Left lung (tissue), 10 donors: Measurements from ENCODE around the gene HOXD10. TPM values are rescaled to one million over a fixed set of nuclear protein-coding genes. Genes with fewer than 3 reads are reported as not detected.

ENCODE experiments used
- ATAC-seq: fragments of 200-7000 bp; cut with Tn5 transposase; one replicate; pipeline ENCODE4 v1.9.1; 2020; ENCODE audit warnings: moderate library complexity
- DNase-seq, 4 donors: peaks; one replicate each; pipeline ENCODE4 v3.0.0-alpha.2; 2013 to 2020
- H3K27ac ChIP-seq, 2 donors: fragments of 200-600 bp; sonication (generic) in 1 of 2; one replicate each; pipeline versions ENCODE4 v1.5.0 to v1.8.0; 2020 to 2021
- H3K27me3 ChIP-seq, 2 donors: fragments of 200-600 bp; sonication (generic) in 1 of 2; one replicate each; pipeline versions ENCODE4 v1.5.0 to v1.8.0; 2020 to 2021
- H3K36me3 ChIP-seq, 2 donors: fragments of 200-600 bp; sonication (generic) in 1 of 2; one replicate each; pipeline versions ENCODE4 v1.5.0 to v1.8.0; 2020 to 2021
- H3K4me1 ChIP-seq, 2 donors: fragments of 200-600 bp; one replicate each; pipeline ENCODE4 v1.8.0; 2021
- H3K4me3 ChIP-seq, 2 donors: fragments of 200-600 bp; sonication (generic) in 1 of 2; one replicate each; pipeline versions ENCODE4 v1.5.0 to v1.8.0; 2020 to 2021; ENCODE audit warnings: mild to moderate bottlenecking in 1 of 2
- H3K9me3 ChIP-seq, 2 donors: fragments of 200-600 bp; sonication (generic) in 1 of 2; one replicate each; pipeline versions ENCODE4 v1.5.0 to v1.8.0; 2020 to 2021
- CTCF ChIP-seq, 2 donors: fragments of 200-600 bp; sonication (generic) in 1 of 2; IDR thresholded peaks; one replicate each; pipeline versions ENCODE4 v1.5.0 to v1.8.0; 2021; ENCODE audit warnings: antibody characterized with exemption in 2 of 2
- intact Hi-C, 2 donors: fragments of 100-400 bp; cut with DNase I; formaldehyde crosslinking; loops; one replicate each; pipeline versions ENCODE4 v1.11.2 to v1.14.2; 2022
- polyA plus RNA-seq, 6 donors: library from polyadenylated mRNA; unstranded; fragments of 120-200 nt; gene quantifications; one replicate each; pipeline ENCODE4 v1.2.1, GENCODE V29; 2013; ENCODE audit not compliant: insufficient read length in 6 of 6
- total RNA-seq, 2 donors: library from RNA; stranded (reverse); fragmentation: NEBNext Ultra II Directional; extraction: Animal tissue kit (Norgen Biotek cat#: 25700); gene quantifications; one replicate each; pipeline ENCODE4 v1.2.1, GENCODE V29; 2021
- donor health status: DM: no; HTN: yes; CAD: no.
- donor health status: DM: no; HTN: no; CAD: no.

HOXD10 gene
- total and polyA plus RNA-seq, 8 donors, result 0.31 to 1.5 (median 0.44) TPM; not detected in 2

- H3K27ac ChIP-seq, result no peak overlapping the region
- no peak for TF ChIP-seq CTCF (IDR thresholded peaks at IDR 0.05)
- peaks cover 12 to 20% of the 10 kb centered on the region in 2 donors for H3K4me1 ChIP-seq
- no peak overlapping the region for H3K4me3 ChIP-seq
- H3K9me3 ChIP-seq, result no peaks in the 10 kb centered on the region
- DNase-seq (no peak), ATAC-seq (no peak)
- intact Hi-C loops, result loop anchor here in 1 of 2 donors (5.0 to 10.0 kb wide), 2 partner anchors 419 to 676 kb away; no protein-coding TSS in a partner anchor
- no peaks in the 10 kb centered on the region for H3K36me3 ChIP-seq
- peaks cover 80 to 100% of the 10 kb centered on the region in 2 donors for H3K27me3 ChIP-seq
These were observed 21.9 kb downstream of the HOXD10 start for GRCh38 chr2:176138526-176138922.

GRCh38 chr2:176138923-176139660 is 22.5 kb downstream of the HOXD10 start:
- Histone ChIP-seq H3K36me3 (no peaks in the 10 kb centered on the region), H3K27ac (no peak overlapping the region), H3K27me3 (peaks cover 74 to 100% of the 10 kb centered on the region in 2 donors), H3K4me3 (no peak overlapping the region), H3K4me1 (peaks cover 12 to 20% of the 10 kb centered on the region in 2 donors), H3K9me3 (no peaks in the 10 kb centered on the region)
- intact Hi-C loops, result loop anchor here in 1 of 2 donors (5.0 to 10.0 kb wide), 2 partner anchors 418 to 676 kb away; no protein-coding TSS in a partner anchor
- no peak for ATAC-seq
- TF ChIP-seq CTCF (IDR thresholded peaks at IDR 0.05), result no peak
- no peak for DNase-seq

GRCh38 chr2:176139661-176140512 is 23.3 kb downstream of the HOXD10 start:
- no peak for DNase-seq
- peaks cover 69 to 100% of the 10 kb centered on the region in 2 donors for H3K27me3 ChIP-seq
- H3K27ac ChIP-seq, result no peak overlapping the region
- intact Hi-C loops, result loop anchor here in 1 of 2 donors (5.0 to 10.0 kb wide), 3 partner anchors 315 to 675 kb away; no protein-coding TSS in a partner anchor
- peaks cover 12 to 20% of the 10 kb centered on the region in 2 donors for H3K4me1 ChIP-seq
- no peaks in the 10 kb centered on the region for H3K9me3 ChIP-seq
- ATAC-seq, result peak; percentile 10
- TF ChIP-seq CTCF (IDR thresholded peaks at IDR 0.05), result no peak
- H3K36me3 ChIP-seq, result no peaks in the 10 kb centered on the region
- H3K4me3 ChIP-seq, result peak overlapping the region in 1 of 2 donors; percentile 31

GRCh38 chr2:176140513-176141317 is 24.1 kb downstream of the HOXD10 start:
- DNase-seq, result peak; percentile 54 to 89 (median 80)
- peak; percentile 81 for TF ChIP-seq CTCF (IDR thresholded peaks at IDR 0.05)
- H3K27me3 ChIP-seq, result peaks cover 69 to 100% of the 10 kb centered on the region in 2 donors
- H3K27ac ChIP-seq, result no peak overlapping the region
- no peaks in the 10 kb centered on the region for H3K36me3 ChIP-seq
- H3K4me1 ChIP-seq, result peaks cover 12 to 20% of the 10 kb centered on the region in 2 donors
- peak; percentile 97 for ATAC-seq
- intact Hi-C loops, result loop anchor here in 1 of 2 donors (10.0 kb wide), 1 partner anchor 314 kb away; no protein-coding TSS in a partner anchor
- peak overlapping the region; percentile 18 to 31 for H3K4me3 ChIP-seq
- no peaks in the 10 kb centered on the region for H3K9me3 ChIP-seq
